ENCODE data around the gene ERCC6L2. TPM values are rescaled to one million over a fixed set of nuclear protein-coding genes. Genes with fewer than 3 reads are reported as not detected.

The ERCC6L2 gene
- polyA plus RNA-seq, 2 of the 4 experiments (the other 2 are of a cell fraction): 13.3 to 36.7 TPM

GRCh38 chr9:96009223-96009602 lies 133.7 kb downstream of the ERCC6L2 start (continued):
- no peak for TF ChIP-seq PHF8 (IDR thresholded peaks at IDR 0.05; ENCODE audit: borderline replicate concordance, low read depth)

- Histone ChIP-seq H3K4me3 (no peak overlapping the region), H3K4me1 (no peaks in the 10 kb centered on the region), H3K27ac (no peak overlapping the region), H3K4me2 (no peak overlapping the region), H3K9me3 (no peaks in the 10 kb centered on the region)
- no peak for FAIRE-seq
- TF ChIP-seq PHF8 (IDR thresholded peaks at IDR 0.05; ENCODE audit: borderline replicate concordance, low read depth): no peak
- TF ChIP-seq PBX3 (IDR thresholded peaks at IDR 0.05): no peak
- no peak for TF ChIP-seq HOXB5 (CRISPR knock-in tag; IDR thresholded peaks at IDR 0.05)
- TF ChIP-seq RAD21 (conservative IDR thresholded peaks at IDR 0.05 in 1 of 2, IDR thresholded peaks at IDR 0.05 in 1 of 2): no peak
- TF ChIP-seq CHD4 (IDR thresholded peaks at IDR 0.05; ENCODE audit: borderline replicate concordance): no peak
- TF ChIP-seq ESRRA (IDR thresholded peaks at IDR 0.05; ENCODE audit: borderline replicate concordance, low read length): no peak
- no peak for TF ChIP-seq ZSCAN20 (CRISPR knock-in tag; IDR thresholded peaks at IDR 0.05)
- no peak for TF ChIP-seq ZFP36 (IDR thresholded peaks at IDR 0.05; ENCODE audit: borderline replicate concordance, partially characterized antibody)
- TF ChIP-seq TFCP2L1 (CRISPR knock-in tag; IDR thresholded peaks at IDR 0.05): no peak
- TF ChIP-seq HOXB13 (CRISPR knock-in tag; IDR thresholded peaks at IDR 0.05; ENCODE audit: low read depth): no peak
- TF ChIP-seq MAX (IDR thresholded peaks at IDR 0.05): no peak
- TF ChIP-seq FOXS1 (CRISPR knock-in tag; IDR thresholded peaks at IDR 0.05): no peak
- TF ChIP-seq JUN (IDR thresholded peaks at IDR 0.05): no peak
- TF ChIP-seq E2F6 (IDR thresholded peaks at IDR 0.05; ENCODE audit: borderline replicate concordance, low read depth): no peak
- DNase-seq (ENCODE audit: low read depth in 1 of 2, low spot score in 1 of 2): no peak
- WGBS (ENCODE audit: missing lambda C conversion rate): 91% methylated on average over 4 of the region's 4 CpGs
- no peak for ATAC-seq
- POLR2A ChIA-PET: no interaction called here
- CTCF ChIA-PET: interaction anchor here (2.2 kb wide), 1 partner anchor 208 kb away, joined by 8 read pairs; no protein-coding TSS in a partner anchor
Measured at GRCh38 chr9:96009690-96010472, 134.4 kb downstream of the ERCC6L2 start.

- no peak overlapping the region for H3K4me3 ChIP-seq
- H3K9me3 ChIP-seq: no peaks in the 10 kb centered on the region
- WGBS (ENCODE audit: missing lambda C conversion rate): 97% methylated on average over 6 of the region's 6 CpGs
- DNase-seq (ENCODE audit: low read depth in 1 of 2, low spot score in 1 of 2): no peak
- ATAC-seq: no peak
- no peak overlapping the region for H3K4me2 ChIP-seq
- ChIA-PET POLR2A (no interaction called here), CTCF (no interaction called here)
- H3K4me1 ChIP-seq: no peaks in the 10 kb centered on the region
- TF ChIP-seq CHD4 (IDR thresholded peaks at IDR 0.05; ENCODE audit: borderline replicate concordance) (no peak), CBX8 (IDR thresholded peaks at IDR 0.05) (no peak), HOXB5 (CRISPR knock-in tag; IDR thresholded peaks at IDR 0.05) (no peak), E2F6 (IDR thresholded peaks at IDR 0.05; ENCODE audit: borderline replicate concordance, low read depth) (no peak), MAX (IDR thresholded peaks at IDR 0.05) (no peak), NR3C1 (IDR thresholded peaks at IDR 0.05) (no peak), SMC3 (IDR thresholded peaks at IDR 0.05) (no peak), ZFP36 (IDR thresholded peaks at IDR 0.05; ENCODE audit: borderline replicate concordance, partially characterized antibody) (no peak), CBX2 (IDR thresholded peaks at IDR 0.05; ENCODE audit: borderline replicate concordance, low read depth) (no peak), POLR2A (IDR thresholded peaks at IDR 0.05; ENCODE audit: low read length) (no peak), MAFK (IDR thresholded peaks at IDR 0.05; ENCODE audit: partially characterized antibody) (no peak), RFX5 (IDR thresholded peaks at IDR 0.05) (no peak)
- no peak overlapping the region for H3K27ac ChIP-seq
- FAIRE-seq: no peak
Measured at GRCh38 chr9:96014078-96014477, 138.6 kb downstream of the ERCC6L2 start.

Data from A549 (cell line).